UCSD-AML1 (cell line): ENCODE results near the gene XPO1.

Experiments
- DNase-seq: peaks from one replicate; lab custom pipeline; 2025; ENCODE audit not compliant: unreplicated experiment; lab: John Stamatoyannopoulos, UW

The XPO1 gene

GRCh38 chr2:61434314-61434713 lies 103.8 kb downstream of the XPO1 start:
- DNase-seq, result peak; percentile 16

- DNase-seq, result no peak
Observed at GRCh38 chr2:61433606-61434005, 104.5 kb downstream of the XPO1 start.

- DNase-seq, result no peak
Observed at GRCh38 chr2:61432990-61433389, 105.2 kb downstream of the XPO1 start.

GRCh38 chr2:61431345-61431744 lies 106.8 kb downstream of the XPO1 start:
- DNase-seq, result no peak
